HepG2 (cell line): ENCODE data around the gene SLC4A11. TPM values are rescaled to one million over a fixed set of nuclear protein-coding genes. Genes with fewer than 3 reads are reported as not detected.

Experiments
- CBFB ChIP-seq: sonication (generic); formaldehyde crosslinking; IDR thresholded peaks from 2 replicates; pipeline ENCODE4 v1.4.0; 2020; ENCODE audit warnings: missing genetic modification reagents
- EP300 ChIP-seq, 3 experiments: sonication (generic) in 1 of 3; formaldehyde crosslinking in 1 of 3; IDR thresholded peaks; 2 replicates each; pipeline versions ENCODE4 v1.5.1 to v1.6.1; 2011 to 2020; ENCODE audit warnings: low read depth in 2 of 3, low read length in 2 of 3, borderline replicate concordance in 1 of 3, improper control_type of control experiment in 1 of 3, mild to moderate bottlenecking in 1 of 3, missing genetic modification reagents in 1 of 3, moderate library complexity in 1 of 3
- HOXA9 ChIP-seq: sonication (generic); formaldehyde crosslinking; IDR thresholded peaks from 2 replicates; pipeline ENCODE4 v1.8.1; 2022; ENCODE audit warnings: missing genetic modification reagents, mild to moderate bottlenecking, moderate library complexity, borderline replicate concordance
- MTA3 ChIP-seq: sonication (generic); formaldehyde crosslinking; IDR thresholded peaks from 2 replicates; pipeline ENCODE4 v1.4.0; 2020; ENCODE audit warnings: missing genetic modification reagents
- SAP130 ChIP-seq: IDR thresholded peaks from 2 replicates; pipeline ENCODE4 v1.6.1; 2016; ENCODE audit warnings: low read depth
- ZNF207 ChIP-seq: fragments of 450-650 bp; IDR thresholded peaks from 2 replicates; pipeline ENCODE4 v1.6.1; 2016; ENCODE audit warnings: antibody characterized with exemption, borderline replicate concordance
- ZNF547 ChIP-seq: sonication (generic); formaldehyde crosslinking; IDR thresholded peaks from 2 replicates; pipeline ENCODE4 v1.5.1; 2020; ENCODE audit warnings: mild to moderate bottlenecking, missing genetic modification reagents
- ZNF775 ChIP-seq: sonication (generic); formaldehyde crosslinking; IDR thresholded peaks from 2 replicates; pipeline ENCODE4 v1.4.0; 2020; ENCODE audit warnings: missing genetic modification reagents, mild to moderate bottlenecking, moderate library complexity, borderline replicate concordance
- polyA plus RNA-seq, 8 experiments: library from polyadenylated mRNA; depleted of rRNA in 3 of 8; stranded (reverse) in 7 of 8; unstranded in 1 of 8; fragments of >200 nt; fragmentation: Illumina TruSeq in 4 of 8; extraction: Trizol in 4 of 8; gene quantifications; 2 replicates each; pipeline versions ENCODE4 v1.2.1 to v1.2.3, GENCODE V29; 2011 to 2016; ENCODE audit warnings: low read depth in 4 of 8, missing spikeins in 1 of 8, mixed read lengths in 1 of 8; ENCODE audit not compliant: insufficient read depth in 1 of 8
- total RNA-seq, 5 experiments: library from RNA; depleted of rRNA; stranded (reverse); fragments of >200 nt; fragmentation: Illumina TruSeq; extraction: Trizol; gene quantifications; 2 replicates each; pipeline ENCODE4 v1.2.3, GENCODE V29; 2016; ENCODE audit warnings: low read depth in 1 of 5
- TF ChIP-seq, protein P1 (sequence below): sonication (generic); formaldehyde crosslinking; IDR thresholded peaks from 2 replicates; pipeline ENCODE4 v1.4.0; 2020; ENCODE audit warnings: missing genetic modification reagents, mild to moderate bottlenecking, borderline replicate concordance
- TF ChIP-seq, protein P2 (sequence below): sonication (generic); formaldehyde crosslinking; IDR thresholded peaks from 2 replicates; pipeline ENCODE4 v1.4.0; 2020; ENCODE audit warnings: missing genetic modification reagents
- TF ChIP-seq, protein P3 (sequence below): fragments of 450-650 bp; IDR thresholded peaks from 2 replicates; pipeline ENCODE4 v1.6.1; 2017
- TF ChIP-seq, protein P4 (sequence below): IDR thresholded peaks from 2 replicates; pipeline ENCODE4 v1.6.1; 2016; ENCODE audit warnings: control low read depth
- TF ChIP-seq, protein P5 (sequence below): sonication (generic); formaldehyde crosslinking; IDR thresholded peaks from 2 replicates; pipeline ENCODE4 v1.4.0; 2020; ENCODE audit warnings: missing genetic modification reagents

SLC4A11 gene
- total and polyA plus RNA-seq, 2 of the 13 experiments (the other 11 are each of a cell fraction or from before 2014, with no cell fraction given), result 3.9 to 27.0 TPM

DNA sequence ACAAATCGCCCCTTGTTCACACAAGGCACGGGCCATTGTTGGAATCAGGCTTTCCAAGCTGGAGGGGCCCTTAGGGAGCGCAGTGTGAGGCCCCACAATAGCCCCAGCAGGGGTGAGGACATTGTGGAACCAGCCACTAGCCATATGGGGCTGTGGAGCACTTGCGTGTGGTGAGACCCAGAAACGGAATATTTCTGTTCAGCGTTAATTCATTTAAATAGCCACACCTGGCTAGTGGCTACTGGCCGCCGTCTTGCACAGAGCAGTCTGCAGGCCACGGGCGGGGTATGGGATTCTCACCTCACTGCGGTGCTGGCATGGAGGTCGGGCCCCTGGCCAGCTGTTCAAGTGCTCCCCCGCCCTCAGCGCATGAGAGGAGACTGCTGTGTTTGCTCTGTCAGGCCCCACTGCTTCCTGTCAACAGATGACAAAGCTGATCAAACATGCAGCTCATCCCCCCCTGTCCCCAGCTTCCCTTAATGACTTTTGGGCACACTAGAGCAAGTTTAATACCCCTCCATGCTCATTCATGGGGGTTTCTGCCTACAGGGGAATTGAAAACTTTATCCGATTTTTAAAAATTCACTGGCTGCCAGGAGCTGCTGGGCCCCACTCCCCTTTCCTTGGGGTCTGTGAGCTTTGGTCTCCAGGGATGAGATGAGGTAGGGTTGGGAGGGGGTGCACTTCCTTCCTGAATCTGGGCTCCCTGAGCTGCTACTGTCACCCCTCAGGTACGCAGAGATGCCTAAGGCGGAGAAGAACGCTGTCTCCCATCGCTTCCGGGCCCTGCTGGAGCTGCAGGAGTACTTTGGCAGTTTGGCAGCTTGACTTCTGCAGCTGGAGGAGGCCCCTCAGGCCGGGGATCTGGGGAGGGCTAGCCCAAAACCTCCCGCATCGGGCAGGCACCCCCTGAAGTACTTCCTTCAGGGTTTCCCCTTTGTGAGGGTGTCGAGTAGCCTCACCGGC is 16.1 kb downstream of the SLC4A11 start (continued):
- TF ChIP-seq EP300 (IDR thresholded peaks at IDR 0.05; ENCODE audit: low read depth in 2 of 2, low read length in 2 of 2) (peak; percentile 92 to 98), EP300 (CRISPR knock-in tag; IDR thresholded peaks at IDR 0.05; ENCODE audit: borderline replicate concordance) (peak; percentile 97), SAP130 (peak; percentile 99), MTA3 (CRISPR knock-in tag) (0 out of 2 replicates have a peak, but pooled peaks have one; percentile 79), HOXA9 (CRISPR knock-in tag) (no peak), ZNF775 (no peak; the same call in 1 of the 2 replicates), CBFB (CRISPR knock-in tag) (peak; percentile 88; the same call in 1 of the 2 replicates), ZNF207 (no peak), ZNF547 (peak; percentile 95)
- TF ChIP-seq, protein P1, sequence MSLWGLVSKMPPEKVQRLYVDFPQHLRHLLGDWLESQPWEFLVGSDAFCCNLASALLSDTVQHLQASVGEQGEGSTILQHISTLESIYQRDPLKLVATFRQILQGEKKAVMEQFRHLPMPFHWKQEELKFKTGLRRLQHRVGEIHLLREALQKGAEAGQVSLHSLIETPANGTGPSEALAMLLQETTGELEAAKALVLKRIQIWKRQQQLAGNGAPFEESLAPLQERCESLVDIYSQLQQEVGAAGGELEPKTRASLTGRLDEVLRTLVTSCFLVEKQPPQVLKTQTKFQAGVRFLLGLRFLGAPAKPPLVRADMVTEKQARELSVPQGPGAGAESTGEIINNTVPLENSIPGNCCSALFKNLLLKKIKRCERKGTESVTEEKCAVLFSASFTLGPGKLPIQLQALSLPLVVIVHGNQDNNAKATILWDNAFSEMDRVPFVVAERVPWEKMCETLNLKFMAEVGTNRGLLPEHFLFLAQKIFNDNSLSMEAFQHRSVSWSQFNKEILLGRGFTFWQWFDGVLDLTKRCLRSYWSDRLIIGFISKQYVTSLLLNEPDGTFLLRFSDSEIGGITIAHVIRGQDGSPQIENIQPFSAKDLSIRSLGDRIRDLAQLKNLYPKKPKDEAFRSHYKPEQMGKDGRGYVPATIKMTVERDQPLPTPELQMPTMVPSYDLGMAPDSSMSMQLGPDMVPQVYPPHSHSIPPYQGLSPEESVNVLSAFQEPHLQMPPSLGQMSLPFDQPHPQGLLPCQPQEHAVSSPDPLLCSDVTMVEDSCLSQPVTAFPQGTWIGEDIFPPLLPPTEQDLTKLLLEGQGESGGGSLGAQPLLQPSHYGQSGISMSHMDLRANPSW, result peak; percentile 94
- TF ChIP-seq, protein P2, sequence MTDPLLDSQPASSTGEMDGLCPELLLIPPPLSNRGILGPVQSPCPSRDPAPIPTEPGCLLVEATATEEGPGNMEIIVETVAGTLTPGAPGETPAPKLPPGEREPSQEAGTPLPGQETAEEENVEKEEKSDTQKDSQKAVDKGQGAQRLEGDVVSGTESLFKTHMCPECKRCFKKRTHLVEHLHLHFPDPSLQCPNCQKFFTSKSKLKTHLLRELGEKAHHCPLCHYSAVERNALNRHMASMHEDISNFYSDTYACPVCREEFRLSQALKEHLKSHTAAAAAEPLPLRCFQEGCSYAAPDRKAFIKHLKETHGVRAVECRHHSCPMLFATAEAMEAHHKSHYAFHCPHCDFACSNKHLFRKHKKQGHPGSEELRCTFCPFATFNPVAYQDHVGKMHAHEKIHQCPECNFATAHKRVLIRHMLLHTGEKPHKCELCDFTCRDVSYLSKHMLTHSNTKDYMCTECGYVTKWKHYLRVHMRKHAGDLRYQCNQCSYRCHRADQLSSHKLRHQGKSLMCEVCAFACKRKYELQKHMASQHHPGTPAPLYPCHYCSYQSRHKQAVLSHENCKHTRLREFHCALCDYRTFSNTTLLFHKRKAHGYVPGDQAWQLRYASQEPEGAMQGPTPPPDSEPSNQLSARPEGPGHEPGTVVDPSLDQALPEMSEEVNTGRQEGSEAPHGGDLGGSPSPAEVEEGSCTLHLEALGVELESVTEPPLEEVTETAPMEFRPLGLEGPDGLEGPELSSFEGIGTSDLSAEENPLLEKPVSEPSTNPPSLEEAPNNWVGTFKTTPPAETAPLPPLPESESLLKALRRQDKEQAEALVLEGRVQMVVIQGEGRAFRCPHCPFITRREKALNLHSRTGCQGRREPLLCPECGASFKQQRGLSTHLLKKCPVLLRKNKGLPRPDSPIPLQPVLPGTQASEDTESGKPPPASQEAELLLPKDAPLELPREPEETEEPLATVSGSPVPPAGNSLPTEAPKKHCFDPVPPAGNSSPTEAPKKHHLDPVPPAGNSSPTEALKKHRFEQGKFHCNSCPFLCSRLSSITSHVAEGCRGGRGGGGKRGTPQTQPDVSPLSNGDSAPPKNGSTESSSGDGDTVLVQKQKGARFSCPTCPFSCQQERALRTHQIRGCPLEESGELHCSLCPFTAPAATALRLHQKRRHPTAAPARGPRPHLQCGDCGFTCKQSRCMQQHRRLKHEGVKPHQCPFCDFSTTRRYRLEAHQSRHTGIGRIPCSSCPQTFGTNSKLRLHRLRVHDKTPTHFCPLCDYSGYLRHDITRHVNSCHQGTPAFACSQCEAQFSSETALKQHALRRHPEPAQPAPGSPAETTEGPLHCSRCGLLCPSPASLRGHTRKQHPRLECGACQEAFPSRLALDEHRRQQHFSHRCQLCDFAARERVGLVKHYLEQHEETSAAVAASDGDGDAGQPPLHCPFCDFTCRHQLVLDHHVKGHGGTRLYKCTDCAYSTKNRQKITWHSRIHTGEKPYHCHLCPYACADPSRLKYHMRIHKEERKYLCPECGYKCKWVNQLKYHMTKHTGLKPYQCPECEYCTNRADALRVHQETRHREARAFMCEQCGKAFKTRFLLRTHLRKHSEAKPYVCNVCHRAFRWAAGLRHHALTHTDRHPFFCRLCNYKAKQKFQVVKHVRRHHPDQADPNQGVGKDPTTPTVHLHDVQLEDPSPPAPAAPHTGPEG (CRISPR knock-in tag), result peak; percentile 85
- TF ChIP-seq, protein P3, sequence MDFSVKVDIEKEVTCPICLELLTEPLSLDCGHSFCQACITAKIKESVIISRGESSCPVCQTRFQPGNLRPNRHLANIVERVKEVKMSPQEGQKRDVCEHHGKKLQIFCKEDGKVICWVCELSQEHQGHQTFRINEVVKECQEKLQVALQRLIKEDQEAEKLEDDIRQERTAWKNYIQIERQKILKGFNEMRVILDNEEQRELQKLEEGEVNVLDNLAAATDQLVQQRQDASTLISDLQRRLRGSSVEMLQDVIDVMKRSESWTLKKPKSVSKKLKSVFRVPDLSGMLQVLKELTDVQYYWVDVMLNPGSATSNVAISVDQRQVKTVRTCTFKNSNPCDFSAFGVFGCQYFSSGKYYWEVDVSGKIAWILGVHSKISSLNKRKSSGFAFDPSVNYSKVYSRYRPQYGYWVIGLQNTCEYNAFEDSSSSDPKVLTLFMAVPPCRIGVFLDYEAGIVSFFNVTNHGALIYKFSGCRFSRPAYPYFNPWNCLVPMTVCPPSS, result no peak
- TF ChIP-seq, protein P4, sequence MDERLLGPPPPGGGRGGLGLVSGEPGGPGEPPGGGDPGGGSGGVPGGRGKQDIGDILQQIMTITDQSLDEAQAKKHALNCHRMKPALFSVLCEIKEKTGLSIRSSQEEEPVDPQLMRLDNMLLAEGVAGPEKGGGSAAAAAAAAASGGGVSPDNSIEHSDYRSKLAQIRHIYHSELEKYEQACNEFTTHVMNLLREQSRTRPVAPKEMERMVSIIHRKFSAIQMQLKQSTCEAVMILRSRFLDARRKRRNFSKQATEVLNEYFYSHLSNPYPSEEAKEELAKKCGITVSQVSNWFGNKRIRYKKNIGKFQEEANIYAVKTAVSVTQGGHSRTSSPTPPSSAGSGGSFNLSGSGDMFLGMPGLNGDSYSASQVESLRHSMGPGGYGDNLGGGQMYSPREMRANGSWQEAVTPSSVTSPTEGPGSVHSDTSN (CRISPR knock-in tag), result no peak
- TF ChIP-seq, protein P5, sequence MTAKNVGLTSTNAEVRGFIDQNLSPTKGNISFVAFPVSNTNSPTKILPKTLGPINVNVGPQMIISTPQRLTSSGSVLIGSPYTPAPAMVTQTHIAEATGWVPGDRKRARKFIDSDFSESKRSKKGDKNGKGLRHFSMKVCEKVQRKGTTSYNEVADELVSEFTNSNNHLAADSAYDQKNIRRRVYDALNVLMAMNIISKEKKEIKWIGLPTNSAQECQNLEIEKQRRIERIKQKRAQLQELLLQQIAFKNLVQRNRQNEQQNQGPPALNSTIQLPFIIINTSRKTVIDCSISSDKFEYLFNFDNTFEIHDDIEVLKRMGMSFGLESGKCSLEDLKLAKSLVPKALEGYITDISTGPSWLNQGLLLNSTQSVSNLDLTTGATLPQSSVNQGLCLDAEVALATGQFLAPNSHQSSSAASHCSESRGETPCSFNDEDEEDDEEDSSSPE, result peak; percentile 82
